PC-3 (cell line): ENCODE data around the gene LGI2.

Experiments used
- CTCF ChIP-seq: fragments of 300-600 bp; sonication (generic); conservative IDR thresholded peaks from 2 replicates; pipeline ENCODE4 v1.5.1; 2017; ENCODE audit warnings: antibody characterized with exemption, low read depth, mild to moderate bottlenecking, low read length
- EZH2 ChIP-seq: fragments of 300-600 bp; sonication (generic); IDR thresholded peaks from one replicate; pipeline ENCODE4 v1.6.1; 2017; ENCODE audit warnings: antibody characterized with exemption, mild to moderate bottlenecking, low read length; ENCODE audit not compliant: unreplicated experiment
- EZH2phosphoT487 ChIP-seq: fragments of 300-600 bp; sonication (generic); IDR thresholded peaks from 2 replicates; pipeline ENCODE4 v1.6.1; 2018; ENCODE audit warnings: mild to moderate bottlenecking, antibody characterized with exemption, low read length, borderline replicate concordance

DNA sequence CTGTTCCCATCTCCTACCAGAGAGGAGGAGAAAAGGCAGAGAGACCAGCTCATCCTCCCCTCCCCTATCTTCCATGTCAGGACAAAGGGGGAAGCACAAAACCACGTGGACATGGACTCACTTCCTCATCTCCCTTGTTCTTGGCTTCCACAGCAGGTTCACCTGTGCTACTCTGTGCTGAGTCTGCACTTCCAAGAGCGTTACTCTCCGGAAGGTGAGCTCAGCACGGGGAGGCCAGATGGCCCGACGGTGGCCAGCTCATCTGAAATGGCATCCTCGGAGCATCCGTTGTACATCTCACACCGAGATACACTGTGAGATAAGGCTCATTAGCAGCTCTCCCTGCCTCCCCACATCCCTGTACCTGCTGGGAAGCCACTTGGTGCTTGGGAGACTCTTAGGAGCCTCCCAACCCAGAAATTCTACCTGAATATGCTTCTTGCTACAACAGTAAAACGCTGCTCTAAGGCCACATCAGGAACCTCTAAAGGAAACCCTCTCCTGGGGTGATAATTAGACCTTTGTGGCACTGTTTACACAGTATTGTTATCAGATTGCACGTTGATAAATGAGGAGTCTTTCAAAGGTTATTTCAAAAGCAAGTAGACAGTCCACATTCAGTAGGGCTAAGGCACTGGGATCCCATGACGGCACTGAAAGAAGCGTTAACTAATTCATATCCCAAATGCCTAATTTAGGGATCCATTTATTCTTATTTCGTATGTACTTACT is 19.4 kb downstream of the LGI2 start:
- TF ChIP-seq EZH2phosphoT487 (no peak), CTCF (no peak), EZH2 (no peak)
